Amniotic stem cell (primary cell): Measurements from ENCODE around the gene BTBD17.

Experiments used
- DNase-seq: peaks from one replicate; lab custom pipeline; 2025; lab: John Stamatoyannopoulos, UW

The BTBD17 gene

DNA sequence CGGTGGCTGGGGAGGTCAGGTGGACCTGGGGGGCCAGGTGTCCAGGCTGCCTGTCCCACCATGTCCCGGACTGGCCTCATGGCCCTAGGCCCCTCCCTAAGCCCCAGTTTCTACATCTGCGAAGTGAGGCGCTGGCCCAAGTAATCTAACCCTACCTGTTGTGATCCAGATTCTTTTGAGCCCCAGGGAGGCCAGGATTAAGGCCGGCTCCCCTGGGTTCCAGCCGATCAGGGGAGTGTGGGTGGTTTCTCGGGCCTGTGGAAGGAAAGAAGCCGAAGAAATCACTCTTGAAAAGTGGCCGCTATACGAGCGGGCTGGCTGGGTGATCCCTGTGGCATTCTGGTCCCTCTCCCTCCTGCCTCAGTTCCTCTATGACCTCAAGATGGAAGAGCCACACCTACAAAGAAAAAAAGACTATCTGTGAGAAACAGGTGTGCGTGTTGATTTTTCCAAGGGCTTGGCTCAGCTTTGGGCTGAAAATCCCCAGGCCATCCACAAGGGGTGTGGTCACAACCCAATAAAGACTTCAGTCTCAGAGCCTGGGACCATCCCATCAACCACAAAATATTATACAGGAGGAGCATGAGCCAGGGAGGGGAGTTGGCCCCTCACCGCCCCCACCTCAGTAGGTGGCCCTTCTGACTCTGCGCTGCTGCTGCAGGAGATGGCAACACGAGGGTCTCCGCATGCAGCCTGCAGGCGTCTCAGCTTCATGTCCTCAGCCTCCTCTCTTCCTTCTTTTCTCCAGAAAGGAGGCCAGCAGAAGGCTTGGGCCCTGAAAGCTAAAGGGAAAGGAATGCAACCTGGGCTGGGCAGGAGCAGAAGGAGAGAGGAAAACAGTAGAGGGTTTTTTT, 25.9 kb upstream of the BTBD17 start:
- no peak for DNase-seq

DNA sequence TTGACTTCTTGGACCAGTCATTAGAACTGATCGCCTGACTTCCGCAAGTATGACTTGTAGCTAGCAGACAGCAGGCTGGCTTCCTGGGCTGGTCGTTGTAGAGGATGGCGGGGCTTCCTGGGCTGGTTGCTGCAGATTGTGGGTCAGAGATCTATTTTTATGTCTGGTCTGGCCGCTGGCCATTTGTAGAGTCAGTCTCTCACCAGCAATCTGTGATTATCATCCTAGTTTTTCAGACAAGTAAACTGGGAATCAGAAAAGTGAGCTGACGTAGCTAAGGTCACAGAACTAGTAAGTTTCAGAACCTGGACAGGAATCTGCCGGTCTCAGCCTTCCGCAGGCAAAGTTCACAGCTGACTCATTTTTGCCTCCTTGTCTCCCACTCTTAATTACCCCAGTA, 24.7 kb upstream of the BTBD17 start:
- no peak for DNase-seq

DNA sequence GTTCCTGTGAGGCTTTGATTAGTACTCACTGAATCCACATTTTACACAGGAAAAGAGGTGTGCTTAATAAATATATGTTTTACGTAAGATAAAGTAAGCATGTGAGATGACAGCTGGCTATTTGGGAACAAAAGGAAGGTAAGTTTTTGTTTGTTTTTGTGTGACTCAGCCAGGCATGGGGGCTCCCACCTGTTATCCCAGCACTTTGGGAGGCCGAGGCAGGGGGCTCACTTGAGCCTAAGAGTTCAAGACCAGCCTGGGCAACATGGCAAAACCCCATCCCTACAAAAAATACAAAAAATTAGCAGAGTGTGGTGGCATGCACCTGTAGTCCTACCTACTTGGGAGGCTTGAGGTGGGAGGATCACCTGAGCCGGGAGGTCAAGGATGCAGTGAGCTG, 23.5 kb upstream of the BTBD17 start:
- no peak for DNase-seq

DNA sequence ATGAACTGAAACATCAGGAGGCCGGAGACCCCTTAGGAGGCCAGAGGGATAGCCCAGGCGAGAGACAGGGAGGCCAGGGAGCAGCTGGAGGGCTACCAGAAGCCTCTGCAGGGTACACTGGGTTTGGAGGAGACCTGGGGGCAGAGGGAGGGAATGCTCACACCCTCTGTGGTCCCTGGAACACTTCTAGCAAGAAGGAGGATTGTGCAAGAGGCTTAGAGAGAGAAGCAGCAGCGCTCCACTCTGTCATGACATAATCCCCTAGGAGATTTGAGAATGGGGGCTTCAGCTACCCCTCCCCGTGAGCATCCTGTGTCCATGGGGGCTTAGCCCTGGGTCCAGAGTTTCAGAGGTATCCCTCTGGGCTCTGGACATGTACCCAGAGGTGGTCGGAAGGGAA, 21.5 kb upstream of the BTBD17 start:
- DNase-seq, result no peak

DNA sequence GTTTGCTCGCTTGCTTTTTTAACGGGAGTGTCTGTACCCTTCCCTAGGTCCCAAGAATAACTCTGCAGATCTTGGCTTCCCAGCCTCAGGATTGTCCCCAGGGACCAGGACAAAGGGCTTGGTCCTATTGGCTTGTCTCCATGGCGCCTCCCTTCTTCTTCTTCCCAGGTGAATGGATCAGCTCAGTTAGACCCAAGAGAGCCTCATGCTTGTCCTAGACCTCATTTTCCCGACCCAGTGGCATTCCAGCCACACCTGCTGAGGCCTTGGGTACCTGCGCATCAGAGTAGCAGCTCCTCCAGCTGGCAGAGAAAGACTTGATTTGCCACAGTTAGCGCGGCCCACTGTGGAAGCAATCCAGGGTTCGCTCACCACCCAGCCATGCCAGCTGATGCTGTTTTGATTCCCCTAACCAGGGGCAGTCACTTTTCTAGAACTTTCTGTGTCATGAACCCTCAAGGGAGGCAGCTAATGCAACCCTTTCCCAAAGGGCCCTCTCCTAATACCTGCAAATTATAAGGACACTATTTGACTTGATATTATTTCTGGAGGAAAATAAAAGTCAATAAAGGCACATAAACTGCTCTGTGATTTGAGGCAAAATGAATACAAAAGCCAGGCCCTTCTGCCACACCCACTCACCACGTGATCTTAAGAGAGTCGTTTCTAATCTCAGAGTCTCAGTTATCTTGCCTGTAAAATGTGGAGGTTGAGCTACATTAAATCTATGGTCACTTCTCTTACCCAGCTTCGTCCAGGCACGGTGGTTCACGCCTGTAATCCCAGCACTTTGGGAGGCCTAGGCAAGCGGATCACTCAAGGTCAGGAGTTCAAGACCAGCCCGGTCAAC, 19.5 kb upstream of the BTBD17 start:
- DNase-seq, result no peak

DNA sequence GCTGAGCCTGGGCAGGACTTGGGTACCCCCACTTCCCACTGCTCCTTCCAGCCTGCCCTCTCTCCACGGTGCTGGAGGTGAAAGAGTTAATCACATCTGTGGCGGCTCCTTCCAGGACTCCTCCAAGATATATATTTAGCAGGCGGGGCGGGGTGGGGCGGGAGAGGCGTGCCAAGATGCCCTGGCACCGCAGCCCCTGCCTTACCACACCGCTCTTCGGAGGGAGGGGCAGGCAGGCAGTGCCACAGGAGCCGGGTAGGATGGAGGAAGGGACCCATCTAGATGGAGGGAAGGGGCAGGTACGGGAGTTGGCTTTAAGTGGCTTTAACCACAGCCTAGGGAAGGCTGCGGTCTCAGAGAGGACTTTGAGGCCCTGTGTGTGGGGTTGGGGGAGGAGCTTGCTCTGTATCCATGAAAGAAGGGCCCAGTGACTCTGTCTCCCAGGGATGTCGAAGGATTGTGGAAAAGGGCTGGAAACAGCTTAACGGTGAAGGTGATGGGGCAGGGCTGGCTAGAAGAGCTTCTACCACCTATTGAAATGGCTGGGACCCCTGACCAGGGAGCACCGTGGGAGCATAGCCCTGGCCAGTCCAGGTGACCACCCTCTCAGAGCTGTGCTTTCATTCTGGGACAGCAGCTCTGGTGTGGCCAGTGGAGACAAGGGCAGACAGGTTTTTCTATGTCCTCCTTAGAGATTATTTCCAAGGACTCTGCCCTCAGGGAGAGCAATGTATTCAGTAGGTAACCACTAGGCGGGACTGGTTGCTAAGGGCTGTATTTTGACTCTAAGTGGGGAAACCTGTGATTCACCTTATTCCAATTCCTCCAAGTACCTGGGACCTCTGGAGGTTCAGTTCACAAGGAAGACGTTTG, 18.7 kb upstream of the BTBD17 start:
- no peak for DNase-seq

DNA sequence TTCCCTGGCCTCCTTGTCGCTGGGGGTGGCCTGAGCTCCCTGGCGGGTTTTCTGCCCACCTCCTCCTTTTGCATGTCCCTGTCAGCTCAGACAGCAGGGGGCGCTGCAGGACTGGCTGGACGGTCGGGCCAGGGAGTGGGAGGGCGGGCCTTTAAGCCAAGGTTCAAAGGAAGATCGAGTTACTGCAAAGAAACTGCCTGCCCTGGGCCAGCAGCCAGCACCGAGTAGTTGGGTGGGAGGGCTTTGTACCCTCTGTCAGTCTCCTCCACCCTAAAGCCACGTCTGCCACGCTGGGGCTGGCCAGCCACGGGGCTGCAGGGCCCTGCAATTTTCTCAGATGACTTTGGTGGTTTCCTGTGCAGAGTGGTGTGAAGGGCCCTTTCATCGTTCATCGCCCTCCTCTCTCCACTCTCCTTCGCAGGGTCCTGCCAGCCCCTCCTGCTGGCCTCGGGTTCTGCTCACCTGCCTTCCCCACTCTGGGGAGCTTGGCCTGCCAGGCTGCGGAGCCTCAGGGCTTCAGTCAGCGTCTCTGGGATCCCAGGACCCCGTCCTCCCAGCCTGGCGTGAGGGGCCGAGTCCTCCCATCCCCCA, 17.9 kb upstream of the BTBD17 start:
- DNase-seq, result no peak

DNA sequence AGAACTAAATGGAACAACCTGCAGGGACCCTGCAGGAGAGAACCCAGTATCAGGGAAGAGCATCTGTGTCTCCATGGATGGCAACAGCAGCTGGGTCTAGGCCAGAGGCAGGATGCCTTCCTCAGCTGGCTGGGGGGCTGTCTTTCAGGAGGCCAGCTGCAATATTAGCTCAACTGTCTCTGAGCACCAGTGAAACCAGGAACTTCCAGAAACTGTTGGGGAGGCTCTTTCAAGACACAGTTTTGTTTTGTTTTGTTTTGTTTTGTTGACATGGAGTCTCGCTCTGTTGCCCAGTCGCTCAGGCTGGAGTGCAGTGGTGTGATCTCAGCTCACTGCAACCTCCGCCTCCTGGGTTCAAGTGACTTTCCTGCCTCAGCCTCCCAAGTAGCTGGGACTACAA, 13.2 kb upstream of the BTBD17 start:
- no peak for DNase-seq

DNA sequence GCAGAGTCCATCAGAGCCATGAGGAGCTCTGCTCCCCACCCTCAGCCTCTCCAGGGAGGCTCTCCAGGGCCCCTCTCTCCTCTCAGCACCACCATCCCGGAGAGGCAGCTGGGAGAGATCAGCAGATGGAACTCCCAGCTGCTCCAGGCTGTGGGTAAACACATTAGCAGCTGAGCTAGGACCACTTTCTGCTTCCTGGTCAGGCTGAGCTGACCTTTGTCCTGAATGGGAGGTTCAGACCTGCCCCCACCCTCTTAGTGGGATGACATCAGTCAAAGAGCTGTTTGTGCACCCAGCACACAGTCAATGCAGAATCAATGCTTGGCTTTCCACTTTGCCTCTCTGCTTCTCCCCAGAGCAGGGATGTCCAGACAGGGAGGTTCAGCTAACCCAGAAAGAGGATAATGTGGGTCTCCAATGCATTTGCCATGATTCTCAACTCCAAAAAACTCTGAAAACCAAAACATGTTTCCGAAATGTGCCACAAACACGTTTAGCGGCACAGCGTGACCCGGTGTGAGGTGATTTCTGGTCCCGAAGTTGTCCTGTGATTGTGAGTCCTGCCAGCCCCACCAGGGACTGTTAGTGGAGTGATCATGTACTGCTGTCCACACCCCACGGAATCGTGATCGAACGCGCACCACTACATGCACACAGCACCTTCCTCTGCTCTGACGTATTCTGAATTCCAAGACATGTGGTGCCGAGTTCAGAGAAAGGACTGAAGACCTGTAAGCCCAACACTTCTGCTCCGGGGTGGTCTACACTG, 12.4 kb upstream of the BTBD17 start:
- DNase-seq, result no peak

DNA sequence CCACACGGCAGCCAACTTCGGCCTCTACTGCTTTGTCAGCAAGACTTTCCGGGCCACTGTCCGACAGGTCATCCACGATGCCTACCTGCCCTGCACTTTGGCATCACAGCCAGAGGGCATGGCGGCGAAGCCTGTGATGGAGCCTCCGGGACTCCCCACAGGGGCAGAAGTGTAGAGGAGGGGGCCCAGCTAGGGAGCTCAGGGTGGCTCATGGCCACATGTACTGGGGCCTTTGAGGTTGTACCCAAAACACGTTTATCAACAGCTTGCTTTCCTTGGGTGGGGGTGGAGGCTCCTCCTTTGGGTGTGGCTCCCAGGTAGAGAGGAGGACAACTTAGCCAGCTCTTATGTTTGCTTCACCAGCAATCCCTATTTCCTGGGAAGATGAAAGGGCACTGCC, 10.8 kb upstream of the BTBD17 start:
- DNase-seq, result no peak

DNA sequence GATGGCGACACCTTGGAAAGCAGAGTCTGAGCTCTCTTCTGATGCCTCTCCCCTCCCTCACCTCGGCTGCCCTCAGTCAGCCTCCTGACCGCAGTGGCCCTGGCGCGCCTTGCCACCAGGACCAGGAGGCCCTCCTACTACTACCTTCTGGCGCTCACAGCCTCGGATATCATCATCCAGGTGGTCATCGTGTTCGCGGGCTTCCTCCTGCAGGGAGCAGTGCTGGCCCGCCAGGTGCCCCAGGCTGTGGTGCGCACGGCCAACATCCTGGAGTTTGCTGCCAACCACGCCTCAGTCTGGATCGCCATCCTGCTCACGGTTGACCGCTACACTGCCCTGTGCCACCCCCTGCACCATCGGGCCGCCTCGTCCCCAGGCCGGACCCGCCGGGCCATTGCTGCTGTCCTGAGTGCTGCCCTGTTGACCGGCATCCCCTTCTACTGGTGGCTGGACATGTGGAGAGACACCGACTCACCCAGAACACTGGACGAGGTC, 10.0 kb upstream of the BTBD17 start:
- DNase-seq, result no peak

DNA sequence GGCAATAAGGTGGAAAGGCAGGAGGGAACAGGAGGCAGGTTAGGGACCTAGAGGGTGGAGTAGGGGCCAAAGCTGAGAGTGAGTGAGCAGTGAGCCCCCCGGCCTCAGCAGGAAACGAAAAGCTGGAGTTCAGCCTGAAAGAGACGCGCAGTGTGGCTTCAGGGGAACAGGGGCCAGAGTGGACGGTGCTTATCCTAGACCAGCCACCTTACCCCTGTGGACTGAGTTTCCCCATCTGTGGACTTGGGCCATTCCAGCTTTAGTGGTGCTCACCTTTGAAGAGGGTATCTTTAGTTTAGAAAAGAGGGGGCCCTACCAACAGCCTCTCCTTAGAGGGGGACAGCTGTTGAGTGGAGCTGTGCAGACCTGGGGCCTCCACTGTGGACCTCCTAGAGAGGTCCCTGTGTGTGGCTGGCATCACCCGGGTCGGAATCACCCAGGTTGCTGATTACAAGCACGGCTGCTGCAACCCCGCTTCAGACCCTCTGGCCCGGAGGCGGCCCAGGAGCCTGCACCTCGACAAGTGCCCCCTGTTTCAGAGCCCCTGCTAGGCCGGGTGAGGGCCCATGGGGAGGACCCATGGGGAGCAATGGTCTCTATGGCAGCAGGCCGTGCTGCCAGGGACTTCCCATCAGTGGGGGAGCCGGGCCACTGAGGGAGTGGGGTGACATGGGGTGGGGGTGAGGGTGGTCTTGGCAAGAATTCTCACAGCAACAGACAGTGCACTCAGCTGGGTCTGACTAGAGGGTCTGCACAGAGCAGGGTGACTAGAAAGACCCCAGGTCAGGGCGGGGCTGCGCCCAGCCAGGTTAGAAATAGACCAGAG, 8.2 kb upstream of the BTBD17 start:
- DNase-seq, result no peak

DNA sequence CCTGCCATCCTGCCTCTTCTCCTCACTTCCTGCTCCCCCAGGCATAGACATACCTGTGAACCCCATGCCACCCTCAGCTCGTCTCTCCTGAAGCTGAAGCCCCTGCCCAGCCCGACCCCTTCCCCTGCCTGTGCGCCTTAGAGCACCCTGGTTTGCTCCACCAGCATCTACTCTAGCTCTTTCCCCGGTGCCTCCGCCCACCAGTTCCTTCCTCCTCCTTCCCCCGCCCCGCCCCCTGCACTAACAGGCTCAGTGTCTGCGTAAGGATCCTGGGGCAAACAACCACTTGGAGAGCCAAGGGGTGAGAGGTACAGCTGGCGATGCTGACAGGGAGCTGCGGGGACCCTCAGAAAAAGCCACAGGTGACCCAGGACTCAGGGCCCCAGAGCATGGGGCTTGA, 7.6 kb upstream of the BTBD17 start:
- DNase-seq, result no peak

DNA sequence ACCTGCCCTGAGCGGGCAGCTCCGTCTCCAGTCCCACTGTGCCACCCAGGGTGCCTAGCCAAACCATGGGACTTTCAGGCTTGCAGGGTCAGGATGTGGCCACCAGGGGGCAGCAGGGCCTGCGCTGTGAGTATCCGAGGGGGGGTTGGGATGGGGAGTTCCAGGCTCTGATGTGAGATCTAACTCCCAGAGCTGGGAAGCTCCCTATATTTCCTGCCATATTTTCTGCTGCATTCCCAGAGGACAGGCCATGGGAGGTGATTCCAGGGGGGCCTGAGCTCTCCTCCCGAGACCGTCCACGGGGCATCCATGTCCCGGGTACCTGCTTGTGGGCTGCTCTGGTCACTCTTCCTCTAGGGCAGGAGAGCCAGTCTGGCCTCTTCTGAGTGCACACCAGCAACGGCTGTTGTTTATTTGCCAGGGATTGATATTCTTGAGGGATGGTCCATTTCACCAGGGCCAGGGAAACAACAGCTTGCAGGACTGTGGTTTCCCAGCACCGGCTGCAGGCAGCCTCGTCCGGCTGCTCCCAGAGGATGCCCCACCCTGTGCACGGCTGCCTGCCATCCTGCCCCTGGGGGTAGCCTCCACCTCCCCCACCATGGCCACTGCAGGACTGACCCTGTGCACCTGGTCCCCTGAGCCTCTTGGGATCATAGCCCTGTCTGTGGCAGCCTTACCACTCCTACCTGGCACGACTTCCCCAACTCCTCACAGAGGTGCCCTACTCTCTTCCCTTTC, 6.8 kb upstream of the BTBD17 start:
- no peak for DNase-seq

DNA sequence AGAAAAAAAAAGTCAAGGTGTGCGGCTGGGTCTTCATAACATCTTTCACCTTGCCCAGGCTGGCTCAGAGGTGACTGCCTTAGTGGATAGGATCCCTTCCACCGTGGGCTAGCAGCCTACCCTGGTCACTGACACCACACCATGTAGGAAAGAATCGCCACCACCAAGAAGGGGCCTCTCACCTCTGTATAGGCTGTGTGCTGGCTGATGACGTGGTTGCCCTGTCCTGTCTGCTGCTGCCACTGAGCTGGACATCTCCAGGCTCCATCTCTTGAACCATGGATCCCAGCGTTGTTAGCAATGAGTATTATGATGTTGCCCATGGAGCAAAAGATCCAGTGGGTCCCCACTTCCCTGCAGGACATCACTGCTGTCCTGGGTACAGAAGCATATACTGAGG, 5.5 kb upstream of the BTBD17 start, which contains the start of gene GPR142:
GPR142 (plus strand) TSS at position 301 of the 400 bp plus-strand sequence. CDS start 2,035 bp downstream, outside the sequence.
- no peak for DNase-seq

DNA sequence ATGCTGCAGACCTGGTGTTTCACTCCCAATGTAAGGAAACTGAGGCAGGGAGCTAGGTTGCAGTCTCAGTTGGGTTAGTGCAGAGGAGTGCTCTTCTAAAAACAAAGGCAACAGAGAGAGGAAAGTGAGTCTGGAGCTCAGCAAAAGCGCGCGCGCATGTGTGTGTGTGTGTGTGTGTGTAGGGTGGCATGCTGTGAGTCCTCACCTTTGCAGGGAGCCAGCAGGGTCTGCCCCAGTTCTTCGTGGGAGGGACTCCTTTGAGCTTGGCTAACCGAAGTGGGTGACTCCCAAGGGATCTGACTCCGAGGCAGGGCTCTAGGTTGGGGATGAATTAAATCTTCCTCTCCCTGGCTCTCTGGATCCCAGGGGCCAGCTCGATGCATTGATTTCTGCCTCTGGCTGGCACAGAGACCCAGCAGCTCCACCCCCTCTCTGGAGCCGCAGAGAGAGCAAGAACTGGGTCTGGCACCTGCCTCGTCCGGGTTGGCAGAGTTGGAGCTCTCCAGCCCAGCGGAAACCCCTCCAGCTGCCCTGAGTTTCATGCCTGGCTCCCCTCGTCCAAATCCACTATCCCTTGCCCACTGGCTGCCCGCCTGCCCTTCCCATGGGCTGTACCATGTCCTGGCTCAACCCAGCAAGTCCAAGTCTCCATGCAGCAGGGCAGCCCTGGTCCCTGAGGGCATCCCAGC, 1.3 kb upstream of the BTBD17 start:
- DNase-seq, result no peak

DNA sequence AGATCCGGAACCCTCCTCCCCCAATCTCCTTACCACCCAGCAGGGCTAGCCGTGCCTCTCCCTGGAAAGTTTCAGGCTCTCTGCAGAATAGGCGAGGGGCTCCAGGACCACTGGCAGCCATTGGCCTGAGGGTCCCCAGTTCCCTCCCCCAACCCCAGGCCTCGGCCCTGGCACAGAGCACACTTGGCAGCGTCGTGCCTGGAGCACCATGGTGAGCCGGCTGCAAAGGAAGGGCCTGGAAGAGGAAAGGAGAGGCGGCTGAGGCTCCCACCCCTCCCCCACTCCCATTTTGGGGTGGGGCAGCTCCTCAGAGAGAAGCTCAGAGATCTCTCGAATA, 369 bp upstream of the BTBD17 start:
- DNase-seq, result no peak

DNA sequence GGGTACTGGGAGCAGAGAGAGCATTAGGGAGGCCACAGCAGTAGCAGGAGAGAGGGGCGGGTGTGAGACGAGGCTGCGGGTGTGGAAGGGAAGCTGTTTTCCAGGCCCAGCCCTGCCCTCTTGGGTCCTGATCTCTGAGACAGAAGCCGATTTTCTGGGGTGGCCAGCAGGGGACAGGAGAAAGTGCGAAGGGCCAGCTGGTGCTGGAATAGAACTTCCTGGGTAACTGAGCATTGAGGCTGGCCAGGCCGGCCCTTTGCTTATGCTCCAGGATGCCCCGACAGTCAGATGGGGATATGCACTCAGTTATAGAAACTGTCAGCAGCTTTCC, 804 bp downstream of the BTBD17 start:
- DNase-seq, result no peak

DNA sequence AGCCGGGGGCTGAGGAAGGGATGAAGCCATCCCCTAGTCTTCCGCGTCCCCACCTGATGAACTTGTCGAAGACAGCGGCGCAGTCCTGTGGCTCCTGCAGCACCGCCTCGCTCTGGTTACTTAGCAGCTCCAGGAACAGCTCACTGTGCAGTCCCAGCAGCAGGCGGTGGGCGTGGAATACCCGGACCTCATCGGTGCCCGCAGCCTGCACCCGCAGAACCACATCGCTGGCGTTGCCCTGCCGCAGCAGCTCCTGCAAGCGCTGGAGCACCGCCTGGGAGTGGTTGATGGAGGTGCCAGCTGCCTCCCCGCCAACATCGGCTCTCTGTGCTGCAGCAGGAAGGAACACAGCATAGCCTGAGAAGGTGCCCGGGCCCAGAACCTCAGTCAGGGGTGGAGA, 1.8 kb downstream of the BTBD17 start:
- DNase-seq, result no peak
